AG04449 (cell line): Measurements from ENCODE around the gene FGD5.

Experiments
- CTCF ChIA-PET: fragments of 350-600 bp; formaldehyde crosslinking; extraction: SDS; loops from one replicate; lab custom pipeline; 2021; ENCODE audit warnings: antibody characterized with exemption; lab: Yijun Ruan, JAX
- POLR2A ChIA-PET: fragments of 400-600, 350-600 bp; formaldehyde crosslinking; extraction: SDS; loops from one replicate; lab custom pipeline; 2020; ENCODE audit warnings: antibody characterized with exemption, inconsistent platforms; lab: Yijun Ruan, JAX
- DNase-seq: peaks from one replicate; pipeline ENCODE4 v3.0.0-alpha.2; 2010; ENCODE audit warnings: low read depth, low spot score
- H3K4me3 ChIP-seq: 2 replicates; pipeline ENCODE4 v1.5.1; 2011; ENCODE audit warnings: low read depth, mild to moderate bottlenecking, control low read depth, low read length
- TF ChIP-seq, protein P1 (sequence below): IDR thresholded peaks from one replicate; pipeline ENCODE4 v1.5.1; 2011; ENCODE audit warnings: mild to moderate bottlenecking, moderate library complexity, low read length, control low read depth, inconsistent platforms; ENCODE audit not compliant: insufficient read depth; ENCODE audit errors: missing control alignments

Gene FGD5

DNA sequence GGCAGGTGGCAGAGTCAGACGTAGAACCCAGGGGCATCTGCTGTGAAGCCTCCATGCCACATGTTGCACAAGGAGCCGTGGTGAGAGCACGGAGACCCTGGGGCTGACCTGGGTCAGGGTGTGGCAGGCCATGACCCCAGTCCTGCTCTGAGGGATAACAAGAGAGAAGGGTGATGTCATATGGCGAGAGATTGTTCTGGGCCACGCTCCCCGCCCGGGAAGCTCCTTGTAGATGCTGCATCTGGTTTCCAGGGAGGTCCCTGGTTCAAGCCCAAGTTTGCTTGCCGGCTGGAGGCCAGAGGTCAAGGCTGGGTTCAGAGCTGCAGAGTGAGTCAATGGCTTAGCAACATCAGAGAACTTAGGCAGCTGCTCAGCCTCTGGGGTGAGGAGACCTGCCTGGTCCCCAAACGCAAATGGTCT lies 17.3 kb downstream of the FGD5 start:
- POLR2A ChIA-PET, result no interaction called here
- CTCF ChIA-PET, result no interaction called here
- TF ChIP-seq, protein P1, sequence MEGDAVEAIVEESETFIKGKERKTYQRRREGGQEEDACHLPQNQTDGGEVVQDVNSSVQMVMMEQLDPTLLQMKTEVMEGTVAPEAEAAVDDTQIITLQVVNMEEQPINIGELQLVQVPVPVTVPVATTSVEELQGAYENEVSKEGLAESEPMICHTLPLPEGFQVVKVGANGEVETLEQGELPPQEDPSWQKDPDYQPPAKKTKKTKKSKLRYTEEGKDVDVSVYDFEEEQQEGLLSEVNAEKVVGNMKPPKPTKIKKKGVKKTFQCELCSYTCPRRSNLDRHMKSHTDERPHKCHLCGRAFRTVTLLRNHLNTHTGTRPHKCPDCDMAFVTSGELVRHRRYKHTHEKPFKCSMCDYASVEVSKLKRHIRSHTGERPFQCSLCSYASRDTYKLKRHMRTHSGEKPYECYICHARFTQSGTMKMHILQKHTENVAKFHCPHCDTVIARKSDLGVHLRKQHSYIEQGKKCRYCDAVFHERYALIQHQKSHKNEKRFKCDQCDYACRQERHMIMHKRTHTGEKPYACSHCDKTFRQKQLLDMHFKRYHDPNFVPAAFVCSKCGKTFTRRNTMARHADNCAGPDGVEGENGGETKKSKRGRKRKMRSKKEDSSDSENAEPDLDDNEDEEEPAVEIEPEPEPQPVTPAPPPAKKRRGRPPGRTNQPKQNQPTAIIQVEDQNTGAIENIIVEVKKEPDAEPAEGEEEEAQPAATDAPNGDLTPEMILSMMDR, result no peak

DNA sequence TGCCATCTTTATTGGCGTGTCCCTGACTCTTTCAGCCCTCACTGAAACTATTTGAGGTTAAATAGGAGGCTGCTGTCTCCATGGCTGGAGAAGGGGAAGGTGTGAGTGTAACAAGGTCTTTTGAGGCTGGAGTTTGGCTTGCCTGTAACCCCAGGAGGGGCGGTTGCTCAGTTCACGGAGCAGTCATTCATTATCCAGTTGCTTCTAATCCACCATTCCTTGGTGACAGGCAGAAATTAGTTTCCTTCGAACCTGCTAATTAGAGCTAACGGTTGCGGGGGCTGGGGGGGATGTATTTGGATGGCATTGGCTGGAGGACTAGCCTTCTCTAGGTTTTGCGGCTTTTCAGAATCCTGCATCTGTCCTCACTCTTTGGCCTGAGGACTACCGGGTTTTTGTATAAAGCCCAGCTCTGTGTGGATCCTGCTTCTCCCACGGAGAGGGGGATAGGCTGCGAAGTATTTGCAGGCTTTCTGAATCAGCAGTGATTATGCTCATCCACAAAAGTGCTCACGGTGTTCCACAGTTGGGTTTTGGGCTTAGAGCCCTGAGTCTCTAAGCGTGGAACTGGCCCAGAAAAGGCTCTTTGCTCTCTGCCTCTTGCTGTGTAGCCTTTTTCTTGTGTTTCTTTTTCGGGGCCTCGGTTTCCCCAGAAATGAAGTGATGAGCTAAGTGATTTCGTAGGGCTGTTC lies 18.6 kb downstream of the FGD5 start:
- no peak overlapping the region for H3K4me3 ChIP-seq
- POLR2A ChIA-PET, result no interaction called here
- CTCF ChIA-PET, result no interaction called here

More for the DNA sequence above, 17.3 kb downstream of the FGD5 start:
- no peak overlapping the region for H3K4me3 ChIP-seq
- DNase-seq, result no peak

DNA sequence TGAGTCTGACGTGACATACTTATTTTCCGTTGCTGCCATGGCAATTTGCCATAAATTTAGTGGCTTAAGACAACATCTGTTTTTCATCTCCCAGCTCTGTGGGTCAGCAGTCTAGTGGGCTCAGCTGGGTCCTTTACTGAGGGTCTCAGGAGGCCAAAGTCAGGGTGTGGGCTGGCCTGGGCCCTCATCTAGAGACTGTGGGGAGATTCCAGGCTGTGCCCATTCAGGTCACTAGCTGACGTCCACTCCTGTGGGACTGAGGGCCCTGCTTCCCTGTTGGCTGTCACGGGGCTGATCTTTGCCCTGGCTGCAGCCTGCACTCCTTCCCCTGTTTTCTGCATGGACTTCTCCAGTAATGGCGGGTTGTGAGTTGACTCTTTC lies 19.1 kb downstream of the FGD5 start:
- ChIA-PET POLR2A (no interaction called here), CTCF (no interaction called here)
- TF ChIP-seq, protein P1, result no peak
- DNase-seq, result no peak
- H3K4me3 ChIP-seq, result no peak overlapping the region

More for the DNA sequence above, 18.6 kb downstream of the FGD5 start:
- TF ChIP-seq, protein P1, result no peak
- DNase-seq, result no peak

DNA sequence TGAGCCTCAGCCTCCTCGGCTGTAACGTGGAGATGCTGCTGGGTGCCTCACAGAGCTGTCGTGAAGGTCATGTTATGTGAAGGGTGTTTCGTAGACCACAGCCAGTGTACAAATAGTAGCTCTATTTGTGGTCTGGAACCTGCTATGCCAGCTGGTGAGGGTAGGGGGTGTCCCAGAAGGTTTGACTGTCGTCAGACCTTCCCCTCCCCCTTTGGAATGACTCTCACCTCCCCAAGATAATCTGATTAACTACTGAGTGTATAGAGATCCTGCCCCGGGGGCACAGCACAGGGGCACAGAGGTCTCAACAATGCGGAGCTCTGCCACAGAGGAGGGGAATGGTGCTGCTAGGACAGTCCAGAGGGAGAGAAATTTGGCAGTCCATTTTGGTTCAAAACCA lies 20.5 kb downstream of the FGD5 start:
- POLR2A ChIA-PET, result no interaction called here
- H3K4me3 ChIP-seq, result no peak overlapping the region
- TF ChIP-seq, protein P1, result no peak
- DNase-seq, result no peak
- CTCF ChIA-PET, result no interaction called here

DNA sequence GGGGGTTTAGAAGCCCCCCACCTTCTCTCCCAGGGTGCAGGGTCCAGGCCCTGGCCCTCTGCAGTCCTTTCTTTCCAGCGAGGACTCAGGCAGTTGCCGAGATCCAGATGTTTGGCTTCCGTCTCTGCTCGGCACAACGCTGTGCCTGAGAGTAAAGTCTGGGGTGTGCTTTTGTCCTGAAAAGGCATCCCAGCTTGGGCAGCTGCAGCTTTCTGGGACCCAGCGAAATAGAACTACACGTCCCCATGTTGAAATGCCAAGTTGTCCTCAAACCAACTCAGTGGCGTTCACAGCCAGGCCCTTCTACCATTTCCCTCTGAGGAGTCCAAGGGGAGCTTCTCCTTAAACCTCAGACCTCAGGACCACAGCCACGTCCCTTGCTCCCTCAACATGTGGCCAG lies 23.1 kb downstream of the FGD5 start:
- ChIA-PET POLR2A (no interaction called here), CTCF (no interaction called here)
- TF ChIP-seq, protein P1, result no peak
- no peak overlapping the region for H3K4me3 ChIP-seq
- no peak for DNase-seq

DNA sequence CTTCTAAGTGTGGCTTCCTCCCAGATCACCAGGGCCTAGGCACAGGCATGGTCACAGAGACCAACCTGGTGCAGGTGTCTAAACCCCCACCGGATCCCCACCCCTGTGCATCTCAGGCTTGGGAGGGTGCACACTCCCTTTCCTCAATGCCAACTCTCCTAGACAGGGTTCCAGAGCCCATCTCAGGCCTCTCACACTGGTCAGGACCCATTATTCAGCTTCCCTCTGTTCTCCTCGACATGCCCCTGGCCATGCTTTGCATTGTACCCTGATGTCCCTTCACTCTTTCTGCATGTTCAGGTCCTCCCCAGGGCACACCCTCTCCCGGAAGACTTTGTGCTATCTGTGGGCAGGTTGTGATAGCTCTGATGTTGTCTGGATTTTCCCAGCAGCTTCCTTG lies 23.5 kb downstream of the FGD5 start:
- CTCF ChIA-PET, result no interaction called here

More for the DNA sequence above, 23.5 kb downstream of the FGD5 start:
- TF ChIP-seq, protein P1, result no peak
- no peak overlapping the region for H3K4me3 ChIP-seq
- POLR2A ChIA-PET, result no interaction called here
- DNase-seq, result no peak
